Keratinocyte (primary cell): Measurements from ENCODE around the gene TARS3.

ENCODE experiments used
- EZH2 ChIP-seq: IDR thresholded peaks from one replicate; pipeline ENCODE4 v1.6.1; 2012; ENCODE audit warnings: inconsistent platforms, mild to moderate bottlenecking, low read length, moderate library complexity
- TF ChIP-seq, protein P1 (sequence below), 3 experiments: IDR thresholded peaks in 1 of 3; conservative IDR thresholded peaks in 1 of 3; optimal IDR thresholded peaks in 1 of 3; 2 replicates in 2 of 3; 3 replicates in 1 of 3; pipeline versions ENCODE3 to v1.5.1; 2011; ENCODE audit warnings: low read length in 3 of 3, mild to moderate bottlenecking in 3 of 3, moderate library complexity in 2 of 3, control low read depth in 1 of 3, inconsistent platforms in 1 of 3; ENCODE audit not compliant: insufficient read depth in 2 of 3; ENCODE audit errors: extremely low read depth in 1 of 3

DNA sequence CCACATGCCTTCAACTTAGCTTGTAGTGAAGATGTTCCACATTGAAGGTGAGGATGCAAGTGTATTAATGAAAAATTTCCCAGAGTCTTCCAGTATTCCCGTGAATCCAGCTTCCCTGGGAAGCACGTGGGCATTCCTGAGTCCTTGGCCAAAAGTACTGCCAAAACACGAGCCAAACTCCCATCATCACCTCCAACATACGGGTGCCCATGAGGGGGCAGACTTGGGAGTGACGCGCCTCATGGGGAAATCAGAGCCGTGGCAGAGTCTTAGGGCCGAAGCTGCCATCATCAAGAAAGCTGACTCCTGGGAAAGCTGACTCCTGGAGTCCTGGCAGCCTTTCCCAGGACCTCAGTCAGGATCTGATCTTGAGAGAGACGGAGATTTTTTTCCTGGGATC, 52.0 kb downstream of the TARS3 start:
- TF ChIP-seq, protein P1, sequence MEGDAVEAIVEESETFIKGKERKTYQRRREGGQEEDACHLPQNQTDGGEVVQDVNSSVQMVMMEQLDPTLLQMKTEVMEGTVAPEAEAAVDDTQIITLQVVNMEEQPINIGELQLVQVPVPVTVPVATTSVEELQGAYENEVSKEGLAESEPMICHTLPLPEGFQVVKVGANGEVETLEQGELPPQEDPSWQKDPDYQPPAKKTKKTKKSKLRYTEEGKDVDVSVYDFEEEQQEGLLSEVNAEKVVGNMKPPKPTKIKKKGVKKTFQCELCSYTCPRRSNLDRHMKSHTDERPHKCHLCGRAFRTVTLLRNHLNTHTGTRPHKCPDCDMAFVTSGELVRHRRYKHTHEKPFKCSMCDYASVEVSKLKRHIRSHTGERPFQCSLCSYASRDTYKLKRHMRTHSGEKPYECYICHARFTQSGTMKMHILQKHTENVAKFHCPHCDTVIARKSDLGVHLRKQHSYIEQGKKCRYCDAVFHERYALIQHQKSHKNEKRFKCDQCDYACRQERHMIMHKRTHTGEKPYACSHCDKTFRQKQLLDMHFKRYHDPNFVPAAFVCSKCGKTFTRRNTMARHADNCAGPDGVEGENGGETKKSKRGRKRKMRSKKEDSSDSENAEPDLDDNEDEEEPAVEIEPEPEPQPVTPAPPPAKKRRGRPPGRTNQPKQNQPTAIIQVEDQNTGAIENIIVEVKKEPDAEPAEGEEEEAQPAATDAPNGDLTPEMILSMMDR (optimal IDR thresholded peaks at IDR 0.05 in 1 of 3, IDR thresholded peaks at IDR 0.05 in 1 of 3, conservative IDR thresholded peaks at IDR 0.05 in 1 of 3; ENCODE audit: extremely low read depth in 1 of 3, insufficient read depth in 2 of 3, low read length in 3 of 3): no peak
- TF ChIP-seq EZH2: no peak
